GM18520 (cell line): ENCODE measurements around the gene ATAD1.
A peak's percentile ranks its signal among the peaks of the same experiment; 100 is the strongest.
"Not testable (repeated sequence)": the region's sequence is repeated elsewhere in the genome, so short reads cannot be mapped to it uniquely, and the experiment has no call there.

Experiments used
- ATAC-seq: cut with Tn5 transposase; IDR thresholded peaks from one replicate; pipeline ENCODE4 v1.9.1; 2021; ENCODE audit not compliant: unreplicated experiment

The ATAD1 gene

DNA sequence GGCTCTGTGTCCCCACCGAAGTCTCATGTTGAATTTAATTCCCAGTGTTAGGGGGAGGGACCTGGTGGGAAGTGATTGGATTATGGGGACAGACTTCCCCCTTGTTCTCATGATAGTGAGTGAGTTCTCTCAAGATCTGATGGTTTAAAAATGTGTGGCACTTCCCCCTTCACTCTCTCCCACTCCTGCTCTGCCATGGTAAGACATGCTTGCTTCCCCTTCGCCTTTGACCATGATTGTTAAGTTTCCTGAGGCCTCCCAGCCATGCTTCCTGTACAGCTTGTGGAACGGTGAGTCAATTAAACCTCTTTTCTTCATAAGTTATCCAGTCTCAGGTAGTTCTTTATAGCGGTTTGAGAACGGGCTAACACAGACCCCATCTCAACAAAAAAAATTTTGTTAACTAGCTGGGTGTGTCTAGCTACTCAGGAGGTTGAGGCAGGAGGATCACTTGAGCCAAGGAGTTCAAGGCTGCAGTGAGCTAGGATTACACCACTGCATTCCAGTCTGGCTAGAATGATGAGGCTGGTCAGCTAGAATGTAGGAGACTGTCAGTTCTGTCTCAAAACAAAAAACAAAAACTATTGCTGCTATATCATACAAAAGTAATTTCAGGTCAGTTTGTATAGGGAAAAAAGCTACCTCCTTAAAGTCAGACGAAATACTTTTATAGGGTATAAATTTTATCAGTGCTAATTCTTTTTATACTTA, 57.7 kb downstream of the ATAD1 start:
- no peak for ATAC-seq

DNA sequence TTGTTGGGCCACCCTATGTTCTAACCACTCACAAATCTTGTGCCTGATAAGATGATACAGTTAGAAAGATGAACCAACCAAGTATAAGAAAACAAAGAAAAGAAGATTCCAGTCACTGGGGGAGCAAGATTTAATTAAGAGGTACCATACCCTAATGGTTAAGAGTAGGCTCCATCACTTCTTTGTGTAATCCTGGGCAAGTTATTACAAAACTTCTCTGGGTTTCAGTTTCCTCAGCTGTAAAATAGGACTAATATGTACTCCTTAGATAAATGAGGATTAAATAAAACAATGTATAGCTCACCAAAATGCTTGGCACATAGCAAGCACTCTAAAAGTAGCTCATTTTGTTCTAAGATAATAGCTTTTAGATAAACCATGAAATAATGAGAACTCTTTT, 58.5 kb downstream of the ATAD1 start:
- no peak for ATAC-seq

DNA sequence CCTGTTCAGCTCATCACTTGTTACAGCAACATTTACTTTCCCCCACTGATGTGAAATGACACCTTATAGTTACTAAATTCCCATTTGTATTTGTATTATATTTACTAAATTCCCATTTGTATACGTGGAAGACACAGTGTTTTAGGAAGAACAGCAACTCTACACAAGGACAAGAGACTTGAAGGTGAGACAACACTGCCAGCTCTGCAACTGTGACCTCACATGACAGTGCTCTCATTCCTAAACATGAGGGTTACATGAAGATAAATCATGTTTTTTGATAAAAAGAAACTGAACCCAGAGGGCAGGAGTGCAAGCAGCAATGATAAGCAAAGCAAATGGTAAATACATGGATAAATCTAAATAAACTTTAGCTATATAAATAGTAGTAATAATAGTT, 60.3 kb downstream of the ATAD1 start:
- no peak for ATAC-seq

DNA sequence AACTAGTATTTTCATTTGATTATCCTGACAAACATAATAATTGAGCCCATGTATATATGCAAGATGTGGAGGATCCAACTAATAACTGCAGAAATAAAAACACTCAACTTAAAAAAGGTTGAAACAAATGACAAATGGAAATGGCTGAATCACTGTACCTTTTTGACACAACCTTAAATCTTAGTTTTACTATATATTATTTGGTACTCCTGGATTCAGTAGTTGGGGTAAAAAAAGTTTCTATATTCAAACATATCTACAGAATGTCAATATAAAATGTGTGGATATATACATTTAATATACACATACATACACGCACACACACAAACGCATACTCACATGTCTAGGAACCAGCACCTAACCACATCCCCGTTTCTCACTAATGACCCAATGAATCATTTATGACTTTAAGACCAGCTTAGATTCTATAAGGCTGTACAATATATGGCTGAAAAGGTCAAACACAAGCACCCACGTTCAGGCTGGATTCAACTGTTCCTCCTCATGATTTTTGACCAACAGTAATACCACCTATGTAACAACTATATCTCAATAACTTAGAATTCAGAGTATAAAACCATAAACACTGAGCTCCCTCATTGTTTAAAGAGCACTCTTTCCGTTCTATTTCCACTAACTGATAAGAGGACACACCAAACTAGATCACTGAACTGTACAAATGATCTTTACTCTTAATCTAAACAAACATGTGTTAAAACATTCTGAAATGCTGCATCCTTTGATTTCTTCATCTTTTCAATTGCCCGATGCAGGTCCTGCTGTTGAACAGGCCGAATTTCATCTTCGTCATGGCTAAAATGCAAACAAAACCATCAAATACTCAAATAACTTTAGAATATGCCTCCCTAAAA, 63.8 kb downstream of the ATAD1 start:
- ATAC-seq: no peak

DNA sequence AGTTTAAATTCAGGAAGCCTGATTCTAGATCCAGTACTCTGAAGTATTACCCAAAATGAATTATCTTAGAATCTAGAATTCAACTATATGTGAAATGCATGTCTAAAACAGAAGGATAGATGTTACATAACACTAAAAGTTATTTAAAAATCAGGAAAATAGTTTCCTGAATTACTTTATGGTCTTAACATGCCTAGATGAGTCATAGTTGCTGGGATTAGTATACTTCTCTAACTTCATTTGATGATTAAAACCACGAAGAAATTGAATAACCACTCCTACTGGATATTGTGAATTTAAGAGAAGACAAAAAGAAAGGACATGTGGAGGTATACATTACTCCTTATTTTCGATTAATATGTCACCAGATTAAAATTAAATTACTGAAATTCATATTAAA, 65.5 kb downstream of the ATAD1 start:
- no peak for ATAC-seq

DNA sequence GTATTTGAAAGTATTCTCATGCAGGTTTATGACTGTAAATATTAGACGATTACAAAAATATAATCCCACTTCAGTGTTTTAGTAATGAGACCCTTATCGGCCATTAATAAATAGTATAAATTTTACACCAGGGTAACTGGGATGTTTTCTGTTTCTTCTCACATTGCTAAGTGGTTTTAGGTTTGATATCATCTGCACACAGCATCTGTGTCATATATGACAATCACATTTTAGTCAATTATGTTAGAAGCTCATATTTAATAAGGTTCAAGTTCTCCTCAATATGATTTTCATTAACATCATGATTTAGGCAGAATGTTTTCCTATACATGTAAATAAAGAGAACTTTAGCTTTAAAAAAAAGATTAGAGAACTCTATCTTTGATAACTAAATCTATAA, 66.8 kb downstream of the ATAD1 start:
- ATAC-seq: no peak

DNA sequence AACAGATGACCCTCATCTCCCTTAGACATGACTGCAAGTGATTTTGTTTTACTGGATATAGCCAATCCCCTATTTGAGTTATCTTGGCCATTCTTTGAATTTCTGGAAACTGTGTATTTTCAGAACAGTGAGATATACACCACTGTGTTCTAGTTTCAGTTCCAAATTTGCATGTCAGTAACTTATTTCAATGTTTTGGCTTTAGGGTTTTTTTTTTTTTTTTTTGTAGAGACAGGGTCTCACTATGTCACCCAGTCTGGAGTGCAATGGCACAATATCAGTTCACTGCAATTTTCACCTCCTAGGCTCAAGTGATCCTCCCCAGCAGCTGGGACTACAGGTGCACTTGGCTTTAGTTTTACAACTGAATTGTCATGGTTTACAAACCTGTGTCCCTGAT, 67.2 kb downstream of the ATAD1 start:
- peak; percentile 54 for ATAC-seq

DNA sequence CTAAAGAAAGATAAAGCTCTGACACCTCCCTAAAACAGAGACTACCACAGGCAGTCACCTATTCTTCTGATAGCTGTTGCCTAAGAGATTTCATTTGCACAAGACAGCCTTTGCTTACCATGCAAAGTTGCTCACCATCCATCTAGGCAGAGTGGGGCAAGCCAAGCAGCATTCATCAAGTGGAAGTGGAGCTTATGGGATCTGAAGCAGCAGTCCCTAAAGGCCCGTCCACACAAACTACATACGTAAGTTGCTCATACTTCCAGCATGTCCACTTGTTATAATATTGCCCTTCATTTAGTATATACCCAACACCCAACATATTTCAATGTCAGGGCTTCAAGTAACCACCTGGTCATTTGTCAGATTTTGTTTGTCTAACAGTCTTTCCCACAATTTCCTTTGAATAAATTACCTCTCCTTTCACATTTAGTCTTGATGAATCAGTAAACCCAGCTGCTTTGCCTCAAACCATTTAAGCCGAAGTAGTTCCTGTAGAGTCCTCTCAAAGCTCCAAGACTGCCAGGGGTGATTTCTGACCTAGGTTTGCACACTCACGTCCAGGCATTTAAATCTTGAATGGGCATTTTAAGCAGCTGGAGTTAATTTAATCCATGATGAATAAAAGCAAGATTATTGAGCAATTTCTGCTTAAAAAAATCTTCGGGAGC, 67.9 kb downstream of the ATAD1 start:
- no peak for ATAC-seq

DNA sequence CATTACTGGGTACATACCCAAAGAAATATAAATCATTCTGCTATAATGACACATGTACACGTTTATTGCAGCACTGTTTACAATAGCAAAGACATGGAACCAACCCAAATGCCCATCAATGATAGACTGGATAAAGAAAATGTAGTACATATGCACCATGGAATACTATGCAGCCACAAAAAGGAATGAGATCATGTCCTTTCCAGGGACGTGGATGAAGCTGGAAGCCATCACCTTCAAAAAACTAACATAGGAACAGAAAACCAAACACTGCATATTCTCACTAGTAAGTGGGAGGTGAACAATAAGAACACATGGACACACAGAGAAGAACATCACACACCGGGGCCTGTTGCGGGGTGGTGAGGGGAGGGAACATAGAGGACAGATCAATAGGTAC, 69.8 kb downstream of the ATAD1 start:
- not testable (repeated sequence) for ATAC-seq

DNA sequence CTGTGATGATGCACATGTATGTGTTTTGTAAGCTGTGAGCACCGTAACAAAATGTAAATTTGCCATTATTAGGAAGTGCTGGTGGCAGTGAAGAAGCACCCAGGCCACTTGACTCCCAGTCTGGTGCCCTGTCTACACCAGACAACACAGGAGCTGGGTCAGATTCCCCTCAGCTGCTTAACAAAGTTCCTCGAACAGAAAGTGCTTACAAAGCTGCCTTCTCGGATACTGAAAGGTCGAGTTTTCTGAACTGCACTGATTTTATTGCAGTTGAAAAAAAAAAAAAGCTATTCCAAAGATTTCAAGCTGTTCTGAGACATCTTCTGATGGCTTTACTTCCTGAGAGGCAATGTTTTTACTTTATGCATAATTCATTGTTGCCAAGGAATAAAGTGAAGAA, 71.1 kb downstream of the ATAD1 start:
- ATAC-seq: no peak

DNA sequence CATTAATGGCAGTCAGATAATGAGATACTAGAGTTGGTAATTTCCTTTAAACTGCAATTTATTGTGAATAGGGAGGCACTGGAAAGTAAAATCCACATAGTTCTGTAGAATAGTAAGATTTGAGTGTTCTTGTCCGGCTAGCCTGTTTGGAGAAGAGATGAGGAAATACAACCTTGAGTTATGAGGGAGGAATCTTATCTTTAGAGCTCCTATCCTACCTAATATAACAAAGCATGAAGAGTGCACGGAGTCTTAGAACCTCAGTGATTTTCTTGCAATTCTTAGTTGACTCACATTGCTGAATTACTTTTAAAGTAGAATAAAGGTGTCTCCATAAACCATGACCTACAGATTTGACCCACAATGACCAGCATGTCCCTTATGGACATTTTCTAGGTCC, 73.4 kb downstream of the ATAD1 start:
- no peak for ATAC-seq

DNA sequence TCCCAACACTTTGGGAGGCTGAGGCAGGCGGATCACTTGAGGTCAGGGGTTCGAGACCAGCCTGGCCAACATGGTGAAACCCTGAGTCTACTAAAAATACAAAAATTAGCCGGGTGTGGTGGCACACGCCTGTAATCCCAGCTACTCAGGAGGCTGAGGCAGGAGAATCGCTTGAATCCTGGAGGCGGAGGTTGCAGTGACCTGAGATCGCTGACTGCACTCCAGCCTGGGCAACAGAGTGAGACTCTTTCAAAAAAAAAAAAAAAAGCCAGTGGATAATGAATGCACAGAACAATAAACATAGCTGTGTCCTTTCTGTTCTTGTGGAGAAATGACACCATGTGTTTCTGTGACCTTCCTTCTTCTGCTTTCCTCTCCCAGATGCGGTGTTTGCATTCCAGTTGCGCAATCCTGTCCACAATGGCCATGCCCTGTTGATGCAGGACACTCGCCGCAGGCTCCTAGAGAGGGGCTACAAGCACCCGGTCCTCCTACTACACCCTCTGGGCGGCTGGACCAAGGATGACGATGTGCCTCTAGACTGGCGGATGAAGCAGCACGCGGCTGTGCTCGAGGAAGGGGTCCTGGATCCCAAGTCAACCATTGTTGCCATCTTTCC, 74.9 kb downstream of the ATAD1 start:
- ATAC-seq: not testable (repeated sequence)

DNA sequence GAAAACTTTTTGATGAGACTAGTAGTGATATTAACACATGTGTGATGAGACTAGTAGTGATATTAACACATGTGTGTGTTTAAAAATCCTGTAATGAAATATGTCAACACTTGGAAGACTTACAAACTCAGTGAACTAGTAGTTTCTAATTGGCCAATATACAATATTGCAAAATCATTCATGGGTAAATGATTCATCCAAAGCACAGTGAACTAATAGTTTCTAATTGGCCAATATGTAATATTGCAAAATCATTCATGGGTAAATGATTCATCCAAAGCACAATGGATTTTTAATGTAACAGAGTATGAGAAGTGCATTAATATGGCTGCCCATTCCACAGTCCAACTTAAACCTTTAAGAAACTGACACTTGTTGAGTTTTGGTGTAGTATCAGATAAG, 77.8 kb downstream of the ATAD1 start:
- ATAC-seq: no peak

DNA sequence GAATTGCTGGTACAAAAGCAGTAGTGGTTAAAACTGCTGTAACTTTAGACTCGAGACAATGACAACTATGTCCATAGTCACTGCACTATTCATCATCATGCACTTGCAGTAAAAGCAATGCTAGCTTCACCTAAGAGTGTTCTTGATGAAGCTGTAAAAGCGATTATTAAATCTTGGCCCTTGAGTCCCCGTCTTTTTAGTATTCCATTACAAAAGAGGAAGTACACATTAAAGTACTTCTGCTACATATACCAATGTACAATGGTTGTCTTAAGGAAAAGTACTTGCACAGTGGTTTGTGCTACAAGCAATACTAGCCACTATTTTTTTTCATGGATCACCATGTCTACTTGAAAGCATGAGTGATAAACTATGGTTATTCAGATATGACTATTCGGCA, 78.3 kb downstream of the ATAD1 start:
- no peak for ATAC-seq

DNA sequence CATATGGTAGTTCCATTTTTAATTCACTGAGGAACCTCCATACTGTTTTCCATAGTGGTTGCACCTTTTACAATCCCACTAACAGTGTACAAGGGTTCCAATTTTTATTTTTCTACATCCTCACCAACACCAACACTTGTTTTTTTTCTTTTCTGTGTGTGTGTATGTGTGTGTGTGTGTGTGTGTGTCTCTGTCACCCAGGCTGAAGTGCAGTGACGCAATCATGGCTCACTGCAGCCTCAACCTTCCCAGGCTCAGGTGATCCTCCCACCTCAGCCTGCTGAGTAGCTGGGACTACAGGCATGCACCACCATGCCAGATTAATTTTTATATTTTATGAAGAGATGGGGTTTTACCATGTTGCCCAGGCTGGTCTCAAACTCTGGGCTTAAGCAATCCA, 79.8 kb downstream of the ATAD1 start:
- ATAC-seq: not testable (repeated sequence)

DNA sequence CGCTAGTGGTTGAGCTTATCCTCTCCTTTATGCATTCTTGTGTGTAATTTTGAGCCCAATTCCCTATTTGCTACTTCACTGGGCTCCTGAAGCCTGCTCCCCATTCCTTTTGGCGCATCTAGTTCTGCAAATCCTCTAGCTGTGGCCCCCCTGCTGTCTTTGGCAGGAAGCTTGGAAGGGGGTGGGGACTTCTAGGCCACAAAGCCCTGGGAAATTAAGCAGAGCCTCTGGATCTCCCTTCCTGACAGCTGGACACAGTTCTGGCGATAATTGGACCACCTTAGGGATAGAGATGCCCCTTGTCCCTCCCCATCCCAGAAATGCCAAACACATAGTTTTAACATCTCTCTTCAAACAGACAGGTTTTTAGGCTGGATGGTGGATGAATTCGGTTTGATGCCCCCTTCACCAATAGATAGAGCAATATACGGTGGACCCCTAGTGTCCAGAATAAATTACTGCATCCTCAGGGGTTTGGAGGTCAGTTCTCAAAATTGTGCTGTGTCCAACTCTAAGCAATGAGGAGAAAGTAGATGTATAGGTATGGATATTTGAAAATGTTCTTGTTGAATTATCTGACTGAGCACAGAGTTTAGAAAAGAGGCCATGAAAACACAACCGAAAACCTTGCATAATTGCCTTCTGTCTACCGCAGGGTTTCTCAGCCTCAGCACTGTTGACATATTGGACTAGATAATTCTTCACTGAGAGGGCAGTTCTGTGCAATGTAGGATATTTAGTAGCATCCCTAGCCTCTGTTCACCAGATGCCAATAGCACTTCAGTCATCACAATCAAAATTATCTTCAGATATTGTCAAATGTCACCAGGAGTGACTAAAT, 82.8 kb downstream of the ATAD1 start:
- no peak for ATAC-seq

DNA sequence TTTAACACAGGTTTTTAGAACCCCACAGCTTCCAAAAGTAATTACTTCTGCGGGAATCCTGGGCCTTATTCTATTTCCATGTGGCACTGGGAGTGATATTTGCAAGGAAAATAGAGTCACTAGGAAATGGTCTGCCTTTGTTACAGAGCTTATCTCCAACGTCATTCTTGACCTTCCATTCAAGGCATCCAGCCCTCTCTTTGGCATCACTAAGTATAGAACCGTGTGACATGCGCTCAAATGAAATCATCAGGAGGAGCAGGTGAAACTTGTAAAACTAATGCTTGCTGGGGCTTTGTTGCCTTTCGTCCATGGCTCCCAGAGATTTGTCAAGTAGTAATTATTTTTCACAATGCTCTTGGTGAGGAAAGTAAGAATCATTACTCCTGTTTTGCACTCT, 84.9 kb downstream of the ATAD1 start:
- no peak for ATAC-seq

DNA sequence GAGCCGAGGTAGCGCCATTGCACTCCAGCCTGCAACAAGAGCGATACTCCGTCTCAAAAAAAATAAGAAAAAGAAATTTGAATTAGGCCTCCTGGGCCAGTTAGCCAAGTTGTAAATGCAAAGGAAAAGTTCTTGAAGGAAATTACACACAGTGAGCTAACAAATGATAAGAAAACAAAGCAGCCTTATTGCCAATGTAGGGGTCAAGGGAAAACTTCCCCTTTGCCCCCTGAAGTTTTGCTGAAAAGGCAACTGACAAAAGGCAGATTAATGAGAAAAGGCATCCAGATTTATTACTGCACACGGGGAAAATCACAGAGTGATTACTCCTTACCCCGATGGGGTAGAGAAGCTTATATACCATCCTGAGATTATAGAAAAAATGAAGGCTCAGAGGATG, 88.1 kb downstream of the ATAD1 start:
- no peak for ATAC-seq

DNA sequence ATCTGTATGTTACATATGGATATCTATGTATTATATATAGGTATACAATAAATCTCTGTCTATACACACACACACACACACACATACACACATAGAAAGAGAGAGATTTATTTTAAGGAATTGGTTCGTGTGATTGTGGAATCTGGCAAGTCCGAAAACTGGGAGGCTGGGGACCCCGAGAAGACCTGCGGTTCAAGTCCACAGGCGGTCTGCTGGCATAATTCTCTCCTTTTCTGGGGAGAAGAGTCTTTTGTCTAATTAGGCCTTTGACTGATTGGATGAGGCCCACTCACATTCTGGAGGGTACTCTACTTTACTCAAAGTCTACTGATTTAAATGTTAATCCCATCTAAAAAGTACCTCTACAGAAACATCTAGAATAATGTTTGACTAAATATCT, 93.2 kb downstream of the ATAD1 start:
- ATAC-seq: no peak

DNA sequence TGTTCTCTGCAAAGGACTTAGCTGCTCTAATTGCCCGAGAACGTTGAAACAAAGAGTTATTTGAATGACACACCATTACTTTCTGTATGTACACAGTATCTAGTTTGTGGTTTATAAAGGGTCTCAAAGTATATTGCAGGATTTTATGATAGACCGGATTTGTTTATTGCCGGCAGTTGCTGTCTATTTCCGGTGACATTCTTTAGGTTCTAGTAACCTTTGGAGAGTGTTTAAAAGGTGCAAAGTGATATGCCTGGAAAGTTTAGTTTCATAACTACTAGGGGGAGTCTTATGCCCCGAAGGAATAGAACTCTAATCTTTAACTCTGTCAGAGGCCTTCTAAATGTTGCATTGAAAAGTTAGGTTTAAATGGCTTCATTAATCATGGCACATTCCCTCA, 94.5 kb downstream of the ATAD1 start:
- no peak for ATAC-seq

DNA sequence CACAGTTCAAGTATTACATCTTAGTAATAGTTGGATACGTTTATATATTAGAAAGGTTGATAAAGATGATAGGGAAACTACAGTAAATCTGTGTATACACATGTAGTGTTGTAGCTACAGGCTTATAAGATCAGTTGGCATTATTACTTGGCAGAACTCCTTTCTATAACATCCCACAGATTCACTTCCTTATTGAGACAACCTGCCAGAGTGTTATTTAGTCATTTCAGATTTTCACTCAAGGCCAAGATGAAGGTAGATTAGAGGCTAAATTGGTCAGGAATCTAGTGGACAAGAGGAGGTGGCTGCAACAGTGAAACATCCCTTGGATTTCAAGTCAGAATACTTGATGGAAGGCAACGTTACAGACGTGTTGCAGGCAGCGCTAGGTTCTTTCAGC, 95.3 kb downstream of the ATAD1 start:
- no peak for ATAC-seq
